Aorta (tissue), 5 donors: ENCODE results near the gene TCHHL1. TPM values are rescaled to one million over a fixed set of nuclear protein-coding genes. Genes with fewer than 3 reads are reported as not detected.

ENCODE experiments used
- ATAC-seq: fragments of 200-7000 bp; cut with Tn5 transposase; one replicate; pipeline ENCODE4 v1.9.1; 2022; ENCODE audit warnings: moderate library complexity; ENCODE audit not compliant: low FRiP score
- DNase-seq, 2 donors: peaks; one replicate each; pipeline ENCODE4 v3.0.0-alpha.2; 2020
- H3K27ac ChIP-seq, 2 donors: one replicate each; pipeline ENCODE4 v1.5.1; 2013; ENCODE audit warnings: low read length in 2 of 2, mild to moderate bottlenecking in 2 of 2, moderate library complexity in 2 of 2, control low read depth in 1 of 2, inconsistent platforms in 1 of 2, low read depth in 1 of 2
- H3K27me3 ChIP-seq, 2 donors: one replicate each; pipeline ENCODE4 v1.6.1; 2013; ENCODE audit warnings: control low read depth in 1 of 2, low read length in 1 of 2, mild to moderate bottlenecking in 1 of 2, moderate library complexity in 1 of 2; ENCODE audit not compliant: insufficient read depth in 2 of 2, control insufficient read depth in 1 of 2
- H3K36me3 ChIP-seq, 2 donors: one replicate each; pipeline ENCODE4 v1.6.1; 2013; ENCODE audit warnings: control low read depth in 1 of 2, low read length in 1 of 2, mild to moderate bottlenecking in 1 of 2; ENCODE audit not compliant: insufficient read depth in 2 of 2, control insufficient read depth in 1 of 2
- H3K4me1 ChIP-seq, 2 donors: one replicate each; pipeline ENCODE4 v1.6.1; 2013; ENCODE audit warnings: low read length in 2 of 2, control low read depth in 1 of 2, mild to moderate bottlenecking in 1 of 2, moderate library complexity in 1 of 2; ENCODE audit not compliant: insufficient read depth in 2 of 2, control insufficient read depth in 1 of 2
- H3K4me3 ChIP-seq, 2 donors: one replicate each; pipeline ENCODE4 v1.5.1; 2013; ENCODE audit warnings: low read length in 2 of 2, control low read depth in 1 of 2, mild to moderate bottlenecking in 1 of 2
- H3K9me3 ChIP-seq: one replicate; pipeline ENCODE4 v1.6.1; 2013; ENCODE audit warnings: mild to moderate bottlenecking, low read length; ENCODE audit not compliant: control insufficient read depth
- WGBS, 2 donors: extraction: QIAGEN DNeasy Blood & Tissue Kit; methylation state at CpG; one replicate each; pipeline ENCODE4 v1.1.7; 2013; 5-methylcytosine and 5-hydroxymethylcytosine counted together
- intact Hi-C, 2 donors: fragments of 100-400 bp; cut with DNase I; formaldehyde crosslinking; loops; one replicate each; pipeline versions ENCODE4 v1.14.2 to v1.15.0; 2022
- polyA plus RNA-seq, 2 donors: library from polyadenylated mRNA; stranded (reverse); fragments of 200-250 nt; gene quantifications; one replicate each; pipeline ENCODE4 v1.2.3, GENCODE V29; 2013
- total RNA-seq, 2 donors: library from RNA; stranded (reverse); fragmentation: NEBNext Ultra II Directional; extraction: Animal tissue kit (Norgen Biotek cat#: 25700); gene quantifications; one replicate each; pipeline ENCODE4 v1.2.1, GENCODE V29; 2021
- donor health status: healthy with polysubstance abuse.
- donor health status: Bipolar disorder and iron deficiency.
- donor health status: DM: no; HTN: no; CAD: no.
- donor health status: DM: no; HTN: no; CAD: no.
- donor health status: DM: yes; HTN: yes; CAD: no.

TCHHL1 gene
- total and polyA plus RNA-seq, 4 donors: not detected

DNA sequence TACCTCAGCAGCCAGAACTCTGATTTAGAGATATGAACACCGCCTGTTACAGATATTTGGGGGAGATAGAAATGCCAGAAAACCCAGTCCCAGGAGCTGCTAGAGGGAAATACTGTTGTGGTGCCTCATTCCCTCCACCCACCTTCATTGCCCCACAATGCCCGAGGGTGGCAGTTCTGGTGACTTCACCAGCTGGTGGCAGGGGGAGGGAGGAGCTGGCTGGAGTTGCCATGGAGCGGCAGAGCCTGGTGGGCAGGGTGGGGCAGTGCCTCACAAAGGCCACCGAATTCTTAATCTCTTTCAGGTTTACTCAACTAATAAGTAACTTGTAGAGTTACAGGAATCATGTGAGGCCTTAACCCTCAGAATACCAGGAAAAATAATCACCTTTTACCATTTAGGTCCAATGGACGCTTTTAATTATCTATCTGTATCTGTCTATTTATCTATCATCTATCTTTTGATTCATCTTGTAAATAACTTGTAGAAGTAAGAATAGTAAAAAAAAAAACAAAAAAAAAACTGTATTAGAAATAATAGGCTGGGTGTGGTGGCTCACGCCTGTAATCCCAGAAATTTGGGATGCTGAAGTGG lies 40.4 kb downstream of the TCHHL1 start:
- H3K27me3 ChIP-seq: no peaks in the 10 kb centered on the region
- peak; percentile 89 to 92 for DNase-seq
- no peak overlapping the region for H3K4me3 ChIP-seq
- WGBS, 2 donors: 37% methylated on average over 6 of the region's 6 CpGs
- peak; percentile 65 for ATAC-seq
- no peaks in the 10 kb centered on the region for H3K9me3 ChIP-seq
- peak overlapping the region; percentile 83 to 93 for H3K27ac ChIP-seq
- H3K4me1 ChIP-seq: no peaks in the 10 kb centered on the region
- H3K36me3 ChIP-seq: no peaks in the 10 kb centered on the region
- intact Hi-C loops: no loop called here

DNA sequence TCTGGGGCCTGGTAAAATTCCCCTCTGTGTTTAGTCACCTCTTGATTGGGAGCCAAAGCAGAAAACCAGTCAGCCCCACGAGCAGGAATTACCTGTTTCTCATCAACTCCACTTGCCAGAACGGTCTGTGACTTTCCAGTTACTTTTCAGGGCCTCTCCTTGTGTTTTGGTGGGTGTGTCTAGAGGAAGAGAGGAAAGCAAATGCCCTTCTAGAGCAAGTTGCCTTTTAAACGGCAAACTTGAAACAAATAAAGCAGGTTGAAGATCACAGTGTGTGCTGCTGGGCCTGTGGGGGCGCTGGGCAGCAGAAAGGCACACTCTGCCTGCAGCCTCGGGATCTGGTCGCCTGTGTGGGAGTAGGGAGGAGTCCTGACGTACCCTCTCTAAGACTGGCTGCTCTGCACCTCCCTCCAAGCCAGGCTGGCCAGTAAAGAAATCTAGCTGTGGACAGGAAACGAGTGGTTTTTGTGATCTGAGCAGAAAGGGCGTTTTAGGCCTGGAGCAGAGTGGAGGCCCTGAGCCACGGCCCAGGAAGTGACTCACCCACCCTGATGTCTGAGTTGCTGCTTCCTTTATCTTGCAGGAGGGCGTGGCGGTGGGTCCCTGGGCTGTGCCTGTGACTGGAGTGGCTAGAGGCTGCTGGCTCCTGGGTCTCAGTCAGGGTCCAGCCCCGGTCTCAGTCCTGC lies 41.0 kb downstream of the TCHHL1 start:
- intact Hi-C loops: no loop called here
- ATAC-seq (peak; percentile 95), DNase-seq (peak; percentile 95 to 98)
- Histone ChIP-seq H3K27ac (peak overlapping the region; percentile 93 to 98), H3K27me3 (no peaks in the 10 kb centered on the region), H3K4me1 (no peaks in the 10 kb centered on the region), H3K4me3 (no peak overlapping the region), H3K9me3 (no peaks in the 10 kb centered on the region), H3K36me3 (no peaks in the 10 kb centered on the region)
- 1 to 2% methylated on average over 13 of the region's 13 CpGs for WGBS, 2 donors

DNA sequence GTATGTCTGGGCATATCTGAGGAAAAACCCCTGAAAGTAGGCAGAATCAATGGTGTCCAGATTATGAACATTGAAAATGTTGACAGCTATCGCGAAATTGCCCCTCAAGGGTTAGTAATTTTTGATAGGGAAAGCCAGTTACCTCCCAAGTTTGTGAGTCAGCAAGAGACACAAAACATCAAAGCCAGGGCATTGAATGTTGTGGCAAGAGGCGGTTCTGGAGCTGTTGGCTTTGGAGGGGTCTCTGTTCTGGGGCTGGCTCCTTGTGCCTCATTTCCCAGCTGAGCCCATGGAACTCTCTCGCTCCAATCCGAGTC lies 41.5 kb downstream of the TCHHL1 start:
- no peaks in the 10 kb centered on the region for H3K9me3 ChIP-seq
- H3K36me3 ChIP-seq: no peaks in the 10 kb centered on the region
- intact Hi-C loops: no loop called here
- ATAC-seq (peak; percentile 47), DNase-seq (peak; percentile 62 to 79)
- 21 to 27% methylated on average over 5 of the region's 5 CpGs for WGBS, 2 donors
- H3K27me3 ChIP-seq: no peaks in the 10 kb centered on the region
- peak overlapping the region; percentile 93 to 98 for H3K27ac ChIP-seq
- no peaks in the 10 kb centered on the region for H3K4me1 ChIP-seq
- no peak overlapping the region for H3K4me3 ChIP-seq

DNA sequence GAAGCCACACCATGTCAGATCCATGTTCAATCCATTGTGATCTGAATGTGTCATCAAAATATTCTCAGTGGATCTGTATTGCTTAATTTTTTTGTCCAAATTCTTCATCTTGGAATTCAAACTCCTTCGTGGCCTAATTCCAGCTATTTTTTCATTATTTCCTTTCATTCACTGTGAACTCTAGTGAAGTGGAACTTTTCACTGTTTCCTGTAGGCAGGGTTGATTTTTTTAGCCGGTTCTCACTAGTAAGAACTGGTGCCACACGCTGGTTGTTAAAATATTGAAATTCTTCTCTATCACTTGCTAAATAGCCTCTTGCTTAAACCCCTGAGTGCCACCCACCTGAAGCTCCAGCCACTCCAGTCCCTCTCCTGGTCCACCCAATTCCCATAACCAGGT lies 44.5 kb downstream of the TCHHL1 start:
- H3K4me3 ChIP-seq: no peak overlapping the region
- no peaks in the 10 kb centered on the region for H3K4me1 ChIP-seq
- DNase-seq (no peak), ATAC-seq (no peak)
- intact Hi-C loops: no loop called here
- no peaks in the 10 kb centered on the region for H3K36me3 ChIP-seq
- H3K27ac ChIP-seq: no peak overlapping the region
- 25 to 32% methylated on average over 3 of the region's 3 CpGs for WGBS, 2 donors
- no peaks in the 10 kb centered on the region for H3K9me3 ChIP-seq
- no peaks in the 10 kb centered on the region for H3K27me3 ChIP-seq

DNA sequence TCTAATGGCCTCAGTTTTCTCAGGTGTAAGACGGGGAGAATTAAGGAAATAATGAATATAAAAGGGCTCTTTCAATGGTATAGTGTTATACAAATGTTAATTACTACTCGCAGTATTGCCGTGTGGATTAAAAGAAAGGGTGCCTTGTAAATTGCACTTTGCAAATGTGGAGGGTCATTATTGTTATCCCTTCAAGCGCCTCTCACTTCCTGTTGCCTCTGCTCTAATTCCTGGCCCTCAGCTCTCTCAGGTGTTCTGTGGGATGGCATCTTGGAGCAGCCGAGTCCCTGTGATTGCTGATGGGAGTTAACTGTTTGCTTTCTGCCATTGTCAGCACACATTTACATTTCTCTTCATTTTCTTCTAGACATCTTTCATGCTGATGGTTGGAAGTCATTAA lies 45.0 kb downstream of the TCHHL1 start:
- H3K4me3 ChIP-seq: no peak overlapping the region
- intact Hi-C loops: no loop called here
- no peaks in the 10 kb centered on the region for H3K27me3 ChIP-seq
- no peak for DNase-seq
- 74 to 81% methylated on average over 5 of the region's 5 CpGs for WGBS, 2 donors
- no peak overlapping the region for H3K27ac ChIP-seq
- no peak for ATAC-seq
- H3K4me1 ChIP-seq: no peaks in the 10 kb centered on the region
- no peaks in the 10 kb centered on the region for H3K9me3 ChIP-seq
- H3K36me3 ChIP-seq: no peaks in the 10 kb centered on the region

DNA sequence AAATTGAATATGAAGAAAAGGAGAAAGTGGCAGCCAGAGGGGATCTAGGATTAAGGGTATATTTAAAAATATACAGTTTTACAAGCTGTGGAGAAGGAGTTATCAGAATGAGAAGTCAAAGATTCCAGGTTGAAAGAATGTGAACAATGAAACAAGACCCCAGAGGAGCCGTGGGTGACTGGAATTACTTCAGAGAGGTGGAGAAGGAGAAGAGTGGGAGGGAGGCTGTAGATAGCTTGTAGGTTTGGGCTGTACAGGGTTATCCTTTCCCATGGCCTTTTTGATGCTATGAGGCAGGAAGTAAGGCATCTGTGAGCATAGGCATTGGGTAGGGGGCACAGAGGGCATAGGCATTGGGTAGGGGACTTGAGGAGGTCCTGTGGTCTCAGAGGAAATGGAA lies 46.8 kb downstream of the TCHHL1 start:
- no peak overlapping the region for H3K27ac ChIP-seq
- ATAC-seq: no peak
- intact Hi-C loops: no loop called here
- DNase-seq: no peak
- H3K27me3 ChIP-seq: no peaks in the 10 kb centered on the region
- H3K9me3 ChIP-seq: no peaks in the 10 kb centered on the region
- WGBS, 2 donors: 20 to 42% methylated on average over 1 of the region's 1 CpG
- no peaks in the 10 kb centered on the region for H3K4me1 ChIP-seq
- H3K4me3 ChIP-seq: no peak overlapping the region
- H3K36me3 ChIP-seq: no peaks in the 10 kb centered on the region

DNA sequence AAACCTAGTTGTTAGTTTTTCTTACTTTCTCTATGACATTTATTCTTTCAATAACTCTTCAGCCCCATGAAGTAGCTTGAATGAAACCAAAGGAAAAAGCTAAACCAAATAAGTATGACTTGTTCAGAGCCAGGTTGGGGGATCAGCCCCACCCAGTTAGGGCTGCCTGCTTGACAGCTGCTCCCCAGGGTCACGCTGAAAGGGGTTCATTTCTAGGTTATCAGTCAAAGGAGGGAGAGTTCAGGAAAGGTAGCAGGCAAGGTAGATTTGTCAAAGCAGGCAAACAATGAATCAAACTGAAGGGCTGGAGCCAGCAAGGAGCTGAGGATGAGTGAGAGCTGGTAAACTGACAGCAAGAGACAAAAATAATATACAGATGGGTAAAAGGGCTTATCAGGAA lies 49.0 kb downstream of the TCHHL1 start:
- no peak overlapping the region for H3K4me3 ChIP-seq
- no peak overlapping the region for H3K27ac ChIP-seq
- H3K36me3 ChIP-seq: no peaks in the 10 kb centered on the region
- H3K9me3 ChIP-seq: no peaks in the 10 kb centered on the region
- H3K4me1 ChIP-seq: no peaks in the 10 kb centered on the region
- ATAC-seq (no peak), DNase-seq (no peak)
- 85 to 94% methylated on average over 1 of the region's 1 CpG for WGBS, 2 donors
- intact Hi-C loops: no loop called here
- no peaks in the 10 kb centered on the region for H3K27me3 ChIP-seq

DNA sequence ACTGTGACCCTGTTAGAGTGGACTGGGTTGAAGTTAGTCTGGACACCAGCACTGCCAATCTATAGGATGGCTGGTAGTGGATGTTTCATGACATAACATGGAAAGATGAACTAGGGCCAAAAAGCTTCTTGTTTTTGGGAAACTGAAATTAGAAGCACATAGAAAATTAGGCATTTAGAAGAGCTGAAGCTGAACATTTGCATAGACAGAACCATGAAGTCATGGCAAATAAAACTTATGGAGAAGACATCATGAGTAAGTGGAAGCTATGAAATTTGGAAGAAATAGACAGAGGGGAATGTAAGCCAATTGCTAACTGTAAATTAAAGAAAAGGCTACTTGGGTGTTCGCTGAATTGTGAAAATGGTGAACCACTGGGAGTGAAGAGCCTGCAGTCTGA lies 49.4 kb downstream of the TCHHL1 start:
- Histone ChIP-seq H3K4me3 (no peak overlapping the region), H3K27ac (no peak overlapping the region), H3K4me1 (no peaks in the 10 kb centered on the region), H3K27me3 (no peaks in the 10 kb centered on the region), H3K36me3 (no peaks in the 10 kb centered on the region), H3K9me3 (no peaks in the 10 kb centered on the region)
- intact Hi-C loops: no loop called here
- WGBS, 2 donors: 88 to 99% methylated on average over 1 of the region's 1 CpG
- ATAC-seq (no peak), DNase-seq (no peak)

DNA sequence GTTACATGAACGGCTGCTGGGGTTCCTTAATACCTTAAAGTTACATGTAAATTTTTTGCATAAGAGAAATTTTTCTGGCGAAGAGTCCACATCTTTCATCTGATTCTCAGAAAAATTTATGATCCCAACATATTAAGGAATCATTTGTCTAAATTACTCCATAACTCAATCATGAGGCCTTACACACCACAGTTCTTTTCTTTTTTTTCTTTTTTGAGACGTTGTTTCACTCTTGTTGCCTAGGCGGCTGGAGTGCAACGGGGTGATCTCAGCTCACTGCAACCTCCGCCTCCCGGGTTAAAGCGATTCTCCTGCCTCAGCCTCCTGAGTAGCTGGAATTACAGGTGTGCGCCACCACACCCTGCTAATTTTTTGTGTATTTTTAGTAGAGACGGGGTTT lies 50.0 kb downstream of the TCHHL1 start:
- Histone ChIP-seq H3K4me1 (peaks cover 0 to under 1% of the 10 kb centered on the region in 2 donors), H3K27me3 (no peaks in the 10 kb centered on the region), H3K36me3 (no peaks in the 10 kb centered on the region), H3K9me3 (no peaks in the 10 kb centered on the region), H3K4me3 (no peak overlapping the region), H3K27ac (no peak overlapping the region)
- 95% methylated on average over 10 of the region's 10 CpGs for WGBS, 2 donors
- intact Hi-C loops: no loop called here
- DNase-seq (no peak), ATAC-seq (no peak)
